HG03565 (cell line): ENCODE measurements around the gene NELFA.
"Not testable (repeated sequence)": the region's sequence is repeated elsewhere in the genome, so short reads cannot be mapped to it uniquely, and the experiment has no call there.

Experiments
- ATAC-seq: cut with Tn5 transposase; IDR thresholded peaks from one replicate; pipeline ENCODE4 v1.9.1; 2021; ENCODE audit warnings: mild to moderate bottlenecking, moderate library complexity; ENCODE audit not compliant: unreplicated experiment

Gene NELFA

GRCh38 chr4:1994938-1995337, 13.8 kb downstream of the NELFA start:
- no peak for ATAC-seq

DNA sequence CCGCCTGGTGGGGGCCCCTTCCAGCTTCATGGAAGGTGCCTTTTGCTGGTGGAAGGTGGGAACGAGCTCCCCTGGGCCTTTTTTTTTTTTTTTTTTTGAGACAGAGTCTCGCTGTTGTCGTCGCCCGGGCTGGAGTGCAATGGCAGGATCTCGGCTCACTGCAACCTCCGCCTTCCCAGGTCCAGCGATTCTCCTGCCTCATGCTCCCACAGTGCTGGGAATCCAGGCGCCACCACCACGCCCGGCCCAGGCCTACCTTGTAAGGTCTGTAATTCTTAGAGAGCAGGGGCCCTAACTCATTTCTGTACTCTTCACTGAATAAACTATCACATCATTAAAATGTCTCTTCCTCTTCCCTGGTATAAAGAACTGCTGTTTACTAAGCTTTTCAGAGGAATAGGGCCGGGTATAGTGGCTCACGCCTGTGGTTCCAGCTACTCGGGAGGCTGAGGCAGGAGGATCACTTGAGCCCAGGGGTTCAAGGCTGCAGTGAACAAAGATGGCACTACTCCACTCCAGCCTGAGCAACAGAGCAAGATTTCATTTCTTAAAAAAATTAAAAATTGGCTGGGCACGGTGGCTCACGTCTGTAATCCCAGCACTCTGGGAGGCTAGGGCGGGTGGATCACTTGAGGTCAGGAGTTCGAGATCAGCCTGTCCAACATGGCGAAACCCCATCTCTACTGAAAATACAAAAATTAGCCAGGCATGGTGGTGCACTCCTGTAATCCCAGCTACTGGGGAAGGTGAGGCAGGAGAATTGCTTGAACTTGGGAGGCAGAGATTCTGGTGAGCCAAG, 14.9 kb downstream of the NELFA start:
- ATAC-seq, result not testable (repeated sequence)

GRCh38 chr4:1993169-1993516, 15.6 kb downstream of the NELFA start:
- ATAC-seq, result no peak

DNA sequence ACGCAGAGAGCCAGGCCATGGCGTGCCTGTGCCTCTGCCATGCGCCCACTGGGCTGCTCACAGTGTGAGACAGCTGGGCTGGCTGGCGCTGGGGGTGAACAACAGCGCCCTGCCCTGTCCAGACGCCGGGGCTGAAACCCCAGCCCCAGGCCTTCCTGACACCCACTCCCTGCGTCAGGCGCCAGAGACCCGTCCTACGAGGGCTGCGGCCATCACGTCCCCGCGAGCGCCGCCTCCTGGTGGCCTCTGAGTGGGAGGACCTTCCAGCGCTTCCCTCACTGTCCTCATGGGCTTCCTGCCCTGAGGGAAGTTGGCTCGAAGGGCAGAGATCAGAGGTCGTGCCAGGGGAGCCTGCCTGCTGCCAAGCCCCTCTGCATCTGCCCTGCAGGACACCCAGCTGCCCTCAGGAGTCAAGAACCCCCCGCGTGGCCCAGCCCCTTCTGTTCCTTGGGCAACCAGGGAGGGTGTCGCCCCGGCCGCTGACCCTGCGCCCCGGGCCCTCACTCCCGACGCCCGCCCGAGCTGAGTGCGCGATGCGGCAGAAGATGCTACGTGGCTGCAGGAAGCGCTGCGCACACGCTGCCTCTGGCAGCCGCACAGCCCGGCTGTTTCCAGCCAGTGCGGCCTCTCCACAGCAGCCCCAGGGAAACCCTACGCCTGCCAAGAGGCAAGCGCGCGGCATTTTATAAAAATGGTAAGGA, 16.2 kb downstream of the NELFA start:
- no peak for ATAC-seq

- no peak for ATAC-seq
These were observed 17.0 kb downstream of the NELFA start for GRCh38 chr4:1991596-1992434.

DNA sequence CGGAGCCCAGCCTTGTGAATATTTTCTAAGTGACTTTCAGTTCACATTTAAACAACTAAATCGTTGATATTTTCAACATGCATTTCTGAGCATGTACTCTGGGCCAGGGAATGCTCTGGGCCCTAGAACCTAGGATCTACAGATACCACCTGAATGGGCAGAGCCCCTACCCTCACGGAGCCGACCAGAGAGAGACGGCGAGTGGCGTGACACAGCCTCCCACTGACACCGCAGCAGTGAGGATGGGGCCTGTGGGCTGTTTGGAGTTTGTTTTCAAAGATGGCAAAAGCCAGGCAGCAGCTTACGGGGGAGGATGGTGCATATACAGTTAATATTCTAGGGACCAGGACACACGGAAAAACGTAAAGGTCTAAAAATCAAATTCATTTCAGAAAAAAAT, 17.7 kb downstream of the NELFA start:
- ATAC-seq, result no peak

GRCh38 chr4:1990676-1991075, 18.1 kb downstream of the NELFA start:
- no peak for ATAC-seq

DNA sequence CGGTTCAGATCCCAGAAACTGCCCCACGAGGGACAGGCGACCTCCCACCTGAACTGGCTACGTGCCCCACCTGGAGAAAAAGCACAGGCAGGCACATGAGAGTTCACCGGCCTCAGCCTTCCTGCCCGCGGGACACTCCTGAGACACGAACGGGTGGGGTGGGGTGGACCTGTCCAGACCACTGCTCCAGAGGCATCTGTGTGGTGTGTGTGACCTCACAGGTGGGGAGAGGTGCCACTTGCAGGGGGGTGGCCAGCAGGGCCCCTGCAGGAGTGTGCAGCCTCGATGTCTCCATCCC, 18.5 kb downstream of the NELFA start:
- no peak for ATAC-seq

DNA sequence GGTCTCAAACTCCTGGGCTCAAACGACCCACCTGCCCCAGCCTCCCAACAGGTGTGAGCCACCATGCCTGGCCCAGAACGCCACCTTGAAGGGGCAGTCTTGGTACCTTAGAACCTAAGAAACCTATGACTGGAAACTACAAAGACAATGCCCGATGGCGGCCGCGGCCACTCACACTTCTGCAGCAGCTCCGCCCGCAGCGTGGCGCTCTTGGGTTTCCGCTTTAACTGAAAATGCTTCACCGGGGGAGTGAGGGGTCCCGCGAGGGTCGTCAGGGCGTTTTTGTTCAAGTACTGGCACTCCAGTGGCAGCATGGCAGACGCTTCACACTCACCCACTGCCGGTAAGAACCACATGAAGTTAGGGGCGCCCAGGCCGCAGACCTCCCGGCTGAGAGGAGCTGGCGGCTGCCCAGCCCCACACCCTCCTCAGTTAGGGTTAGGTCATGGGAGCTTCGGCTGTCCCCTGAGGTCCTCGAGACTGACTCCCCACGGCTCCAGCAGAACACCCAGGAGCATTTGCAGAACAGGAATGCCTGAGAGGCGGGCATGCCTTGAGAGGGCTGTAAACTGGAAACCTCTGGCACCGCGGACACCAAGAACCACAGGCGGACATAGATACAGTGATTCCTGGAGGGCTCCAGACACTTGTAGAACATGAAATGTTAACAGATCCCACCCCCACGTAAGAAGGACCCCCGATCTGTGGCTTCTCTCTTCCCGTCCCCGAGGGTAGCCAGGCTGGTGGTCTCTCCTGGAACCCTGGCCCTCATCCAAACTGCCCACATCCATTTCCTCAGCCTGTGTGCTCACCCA, 19.0 kb downstream of the NELFA start:
- no peak for ATAC-seq

DNA sequence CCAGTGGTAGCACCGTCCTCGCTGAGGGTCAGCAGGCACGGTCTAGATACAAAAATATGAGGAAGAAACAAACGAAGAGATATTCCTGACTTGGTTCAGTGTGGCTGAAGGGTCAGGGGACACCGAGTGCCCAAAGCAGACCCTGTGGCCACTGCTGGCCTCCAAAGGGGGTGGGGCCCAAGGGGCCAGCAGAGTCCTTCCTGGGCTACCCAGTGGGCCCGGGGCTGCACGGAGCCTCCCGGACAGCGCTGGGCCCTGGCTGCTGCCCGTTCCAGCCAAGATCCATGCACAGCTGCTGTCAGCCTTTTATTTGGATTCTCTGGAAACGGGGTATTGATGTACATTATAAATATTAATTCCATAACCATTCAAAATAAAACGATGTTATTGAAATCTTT, 20.4 kb downstream of the NELFA start:
- no peak for ATAC-seq

- no peak for ATAC-seq
These were observed 20.9 kb downstream of the NELFA start for GRCh38 chr4:1987721-1988326.

GRCh38 chr4:1987296-1987695, 21.5 kb downstream of the NELFA start:
- ATAC-seq, result no peak

- no peak for ATAC-seq
These were observed 22.1 kb downstream of the NELFA start for GRCh38 chr4:1986578-1987210.

DNA sequence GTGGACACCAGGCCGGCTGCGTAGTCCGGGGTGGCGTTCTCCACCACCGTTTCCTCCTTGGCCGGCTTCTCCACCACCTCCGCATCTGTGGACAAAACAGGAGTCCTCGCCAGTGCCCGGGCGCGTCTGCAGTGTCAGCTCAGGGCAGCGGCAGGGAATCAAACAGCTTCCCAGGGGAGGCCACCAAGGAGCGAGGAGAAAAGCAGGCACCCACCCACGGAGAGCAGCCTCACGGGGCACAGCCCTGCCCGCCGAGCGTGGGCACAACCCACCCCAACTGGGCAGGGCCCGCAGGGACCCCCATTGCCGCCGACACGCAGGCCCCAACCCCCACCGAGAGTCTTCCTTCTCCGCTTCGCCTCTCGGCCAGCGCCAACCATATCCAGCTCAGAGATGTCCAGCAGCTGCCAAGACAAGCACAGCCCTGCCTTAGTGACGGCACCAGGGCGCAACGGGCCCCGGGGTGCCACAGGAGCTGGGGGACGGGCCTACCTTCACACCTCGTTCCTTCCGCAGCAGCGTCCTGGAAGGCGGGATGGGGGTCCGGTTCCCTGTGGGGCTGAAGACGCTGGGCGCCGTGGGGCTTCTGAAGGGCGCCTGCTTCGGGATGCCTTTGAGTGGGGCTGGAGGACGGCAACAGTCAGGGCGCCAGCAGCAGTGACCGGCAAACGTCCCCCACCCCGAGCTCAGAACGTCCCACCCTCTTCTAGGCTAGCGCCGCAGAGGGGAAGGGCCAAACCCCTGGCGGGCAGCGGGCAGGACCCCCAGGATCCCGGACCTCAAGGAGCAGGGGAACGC, 22.8 kb downstream of the NELFA start:
- no peak for ATAC-seq

GRCh38 chr4:1985294-1985693, 23.5 kb downstream of the NELFA start:
- ATAC-seq, result no peak

- no peak for ATAC-seq
These were observed 24.2 kb downstream of the NELFA start for GRCh38 chr4:1984406-1985191.

DNA sequence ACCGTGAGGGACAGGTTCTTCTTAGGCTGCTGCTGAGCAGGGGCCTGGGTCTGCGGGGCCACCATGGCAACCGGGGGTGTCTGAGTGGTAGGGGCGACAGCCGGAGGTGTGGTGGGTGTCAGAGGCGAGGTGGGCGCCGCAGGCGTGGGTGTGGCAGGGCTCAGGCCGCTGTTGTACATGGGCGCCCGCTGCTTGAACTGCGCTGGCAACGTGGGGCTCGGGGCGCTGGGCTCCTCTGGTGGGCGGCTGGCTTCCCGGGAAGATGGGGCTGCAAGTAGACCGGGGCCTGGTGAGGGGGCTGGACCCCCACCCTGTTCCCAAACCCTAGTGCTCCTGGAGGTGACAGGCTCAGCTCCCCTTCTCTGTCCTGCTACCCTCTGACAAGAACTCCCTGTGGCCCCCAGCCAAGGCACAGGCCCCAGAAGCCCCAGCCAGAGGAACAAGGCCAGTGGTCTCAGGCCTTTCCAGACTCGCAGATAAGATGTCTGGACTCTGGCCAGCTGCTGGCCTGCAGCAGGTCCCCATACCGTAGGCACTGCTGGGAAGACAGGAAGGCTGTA, 24.8 kb downstream of the NELFA start:
- no peak for ATAC-seq
